ENCODE data around the gene GATAD2A.

GATAD2A gene

DNA sequence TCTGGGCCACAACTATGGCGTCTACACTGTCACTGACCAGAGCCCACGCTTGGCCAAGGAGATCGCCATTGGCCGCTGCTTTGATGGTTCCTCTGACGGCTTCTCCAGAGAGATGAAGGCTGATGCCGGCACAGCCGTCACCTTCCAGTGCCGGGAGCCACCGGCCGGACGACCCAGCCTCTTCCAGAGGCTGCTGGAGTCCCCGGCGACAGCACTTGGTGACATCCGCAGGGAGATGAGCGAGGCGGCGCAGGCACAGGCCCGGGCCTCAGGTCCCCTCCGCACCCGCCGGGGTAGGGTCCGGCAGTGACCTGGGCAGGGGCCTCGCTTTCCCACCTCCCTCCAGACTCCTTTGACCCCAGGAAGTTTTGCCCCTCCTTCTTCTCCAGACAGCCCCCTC lies 140.2 kb downstream of the GATAD2A start:
- no peak for FAIRE-seq
- DNase-seq (ENCODE audit: insufficient read length, low spot score): no peak
- no peak for TF ChIP-seq POLR2A (IDR thresholded peaks at IDR 0.05; ENCODE audit: low read depth, low read length)

DNA sequence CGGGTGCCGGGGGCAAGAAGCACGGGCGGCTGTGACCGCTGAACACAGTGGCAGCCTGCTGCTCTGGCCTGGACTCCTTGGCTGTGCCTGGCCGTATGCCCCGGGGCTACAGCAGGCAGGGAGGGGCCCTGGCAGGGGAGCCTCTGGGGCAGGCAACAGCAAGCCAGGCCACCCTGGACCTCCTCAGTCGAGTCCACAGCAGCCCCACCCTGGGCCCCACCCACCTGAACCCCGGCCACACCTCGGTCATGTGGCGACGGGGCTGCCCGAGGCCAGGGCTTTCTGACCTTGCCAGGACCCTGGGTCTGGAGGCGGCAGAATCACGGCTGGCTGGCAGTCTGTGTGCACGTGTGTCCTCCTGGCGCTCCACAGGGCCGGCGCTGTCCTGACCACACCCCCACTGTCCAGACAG lies 141.3 kb downstream of the GATAD2A start:
- no peak for DNase-seq (ENCODE audit: insufficient read length, low spot score)
- FAIRE-seq: no peak
- no peak for TF ChIP-seq POLR2A (IDR thresholded peaks at IDR 0.05; ENCODE audit: low read depth, low read length)

DNA sequence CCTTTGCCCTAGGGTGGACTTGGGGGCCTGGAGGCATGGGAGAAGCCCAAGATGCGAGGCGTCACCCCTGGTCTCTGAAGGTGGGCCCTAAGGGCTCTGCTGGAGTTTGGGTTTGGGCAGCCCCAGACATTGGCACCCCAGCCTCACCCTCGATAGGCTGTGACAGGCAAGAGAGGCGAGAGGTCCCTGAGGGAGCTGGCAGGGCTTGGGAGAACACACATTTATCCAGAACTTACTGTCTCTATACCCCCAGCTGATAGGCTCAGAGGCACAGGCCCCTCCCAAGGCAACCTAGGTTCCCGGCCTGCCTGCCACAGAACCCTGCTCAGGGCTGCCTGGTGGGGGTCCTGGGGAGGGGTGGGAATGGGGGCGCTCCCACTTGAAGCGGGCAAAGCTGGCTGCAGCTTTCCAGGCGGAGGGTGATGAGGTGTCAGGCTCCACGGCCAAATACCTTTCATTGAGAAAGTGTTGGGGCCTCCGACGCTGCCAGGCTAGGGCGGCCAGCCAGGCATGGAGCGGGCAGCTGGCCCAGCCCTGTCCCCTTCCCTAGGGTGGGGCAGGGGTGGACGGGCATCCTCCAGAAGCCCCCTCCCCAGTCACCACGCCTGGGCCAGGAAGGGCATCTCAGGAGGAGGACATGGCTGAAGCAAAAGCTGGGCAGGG lies 142.3 kb downstream of the GATAD2A start:
- FAIRE-seq (no peak), DNase-seq (ENCODE audit: insufficient read length, low spot score) (no peak)
- TF ChIP-seq POLR2A (IDR thresholded peaks at IDR 0.05; ENCODE audit: low read depth, low read length): no peak

DNA sequence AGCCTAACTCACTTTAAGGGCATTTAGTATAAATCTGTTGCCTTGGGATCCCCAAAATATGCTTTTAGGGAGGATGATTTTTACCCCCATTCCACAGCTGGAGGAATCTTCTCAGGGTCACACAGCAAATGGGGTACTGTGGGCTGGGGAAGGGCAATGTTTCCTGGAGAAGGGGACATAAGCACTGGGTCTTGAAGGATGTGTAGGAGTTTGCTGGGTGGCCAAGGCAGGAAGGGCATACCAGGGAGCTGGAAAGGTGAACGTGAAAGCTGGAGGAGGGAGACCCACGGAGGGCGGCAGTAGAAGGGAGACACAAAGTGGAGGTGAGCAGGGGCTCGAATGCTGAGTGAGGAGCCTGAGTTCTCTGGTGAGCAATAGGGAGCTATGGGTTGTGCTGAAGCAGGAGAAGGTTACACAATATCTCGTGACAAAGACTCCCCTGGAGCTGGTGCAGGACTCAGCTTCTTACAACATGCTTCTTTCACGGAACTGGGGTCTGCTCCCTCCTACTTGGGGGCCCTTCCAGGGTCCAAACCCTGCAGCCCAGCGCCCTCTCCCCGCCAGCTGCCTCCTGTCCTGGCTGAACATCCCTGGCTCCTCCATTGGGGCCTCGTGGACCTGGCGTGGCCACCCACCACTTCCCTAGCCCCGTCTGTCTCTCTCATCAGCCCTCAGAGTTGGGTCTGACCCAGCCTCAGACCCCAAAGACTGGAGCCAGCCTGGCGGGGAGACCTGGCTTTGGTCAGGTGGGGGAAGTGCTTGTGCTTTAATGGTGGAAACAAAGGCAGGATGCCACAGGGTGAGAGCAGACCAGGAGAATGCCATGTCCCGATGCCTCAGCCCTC lies 143.7 kb downstream of the GATAD2A start:
- DNase-seq (ENCODE audit: insufficient read length, low spot score): no peak
- FAIRE-seq: no peak
- TF ChIP-seq POLR2A (IDR thresholded peaks at IDR 0.05; ENCODE audit: low read depth, low read length): no peak

DNA sequence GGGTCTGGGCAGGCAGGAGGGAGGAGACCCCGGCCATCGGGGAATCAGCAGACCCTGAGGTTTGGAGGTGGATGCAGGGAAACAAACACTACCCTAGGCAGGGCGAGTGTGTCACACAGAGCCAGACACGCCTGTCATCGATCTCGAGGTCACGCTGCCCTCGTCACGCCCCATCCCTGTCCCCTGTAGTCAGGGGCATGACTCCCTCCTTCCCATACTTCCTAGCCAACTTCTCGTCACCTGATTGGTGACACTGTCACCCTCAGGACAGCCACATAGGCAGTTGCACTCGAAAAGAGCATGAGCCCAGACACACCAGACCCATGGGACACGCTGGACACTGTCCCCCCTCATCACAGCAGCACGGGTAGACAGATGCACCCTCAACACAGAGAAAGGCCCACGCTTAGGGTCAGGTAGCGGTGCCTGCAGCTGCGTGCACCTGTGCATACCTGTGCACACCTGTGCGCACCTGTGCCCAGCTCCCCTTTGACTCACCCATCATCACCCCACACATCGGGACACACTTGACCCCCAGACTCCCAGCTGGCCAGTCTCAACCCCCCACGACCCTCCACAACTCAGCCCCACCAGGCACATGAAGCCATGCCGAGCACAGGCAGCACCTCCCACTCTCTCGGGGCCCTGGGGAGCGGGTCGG lies 144.5 kb downstream of the GATAD2A start:
- no peak for DNase-seq (ENCODE audit: insufficient read length, low spot score)
- TF ChIP-seq POLR2A (IDR thresholded peaks at IDR 0.05; ENCODE audit: low read depth, low read length): no peak
- no peak for FAIRE-seq

DNA sequence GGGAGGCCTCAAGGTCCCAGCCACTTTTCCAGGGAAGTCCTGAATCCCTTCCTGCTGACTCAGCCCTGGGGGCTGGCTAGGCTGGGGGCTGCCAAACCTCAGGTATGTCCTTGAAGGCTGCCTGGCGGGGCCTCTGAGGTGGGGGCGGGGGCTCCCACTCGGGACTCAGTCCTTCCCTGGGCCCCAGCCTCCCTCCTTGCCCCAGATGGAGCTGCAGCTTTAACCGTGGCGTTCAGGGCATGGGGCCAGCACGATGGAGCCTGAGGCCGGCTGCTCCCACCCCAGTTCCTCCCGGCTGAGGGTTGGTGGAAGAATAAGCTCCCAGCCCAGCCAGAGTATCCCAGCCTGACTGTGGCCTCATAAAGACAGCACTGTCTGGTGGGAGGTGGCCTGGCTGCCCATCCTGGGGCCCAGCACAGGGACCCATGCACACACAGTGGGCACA lies 145.0 kb downstream of the GATAD2A start:
- FAIRE-seq (no peak), DNase-seq (ENCODE audit: insufficient read length, low spot score) (no peak)
- TF ChIP-seq POLR2A (IDR thresholded peaks at IDR 0.05; ENCODE audit: low read depth, low read length): no peak

DNA sequence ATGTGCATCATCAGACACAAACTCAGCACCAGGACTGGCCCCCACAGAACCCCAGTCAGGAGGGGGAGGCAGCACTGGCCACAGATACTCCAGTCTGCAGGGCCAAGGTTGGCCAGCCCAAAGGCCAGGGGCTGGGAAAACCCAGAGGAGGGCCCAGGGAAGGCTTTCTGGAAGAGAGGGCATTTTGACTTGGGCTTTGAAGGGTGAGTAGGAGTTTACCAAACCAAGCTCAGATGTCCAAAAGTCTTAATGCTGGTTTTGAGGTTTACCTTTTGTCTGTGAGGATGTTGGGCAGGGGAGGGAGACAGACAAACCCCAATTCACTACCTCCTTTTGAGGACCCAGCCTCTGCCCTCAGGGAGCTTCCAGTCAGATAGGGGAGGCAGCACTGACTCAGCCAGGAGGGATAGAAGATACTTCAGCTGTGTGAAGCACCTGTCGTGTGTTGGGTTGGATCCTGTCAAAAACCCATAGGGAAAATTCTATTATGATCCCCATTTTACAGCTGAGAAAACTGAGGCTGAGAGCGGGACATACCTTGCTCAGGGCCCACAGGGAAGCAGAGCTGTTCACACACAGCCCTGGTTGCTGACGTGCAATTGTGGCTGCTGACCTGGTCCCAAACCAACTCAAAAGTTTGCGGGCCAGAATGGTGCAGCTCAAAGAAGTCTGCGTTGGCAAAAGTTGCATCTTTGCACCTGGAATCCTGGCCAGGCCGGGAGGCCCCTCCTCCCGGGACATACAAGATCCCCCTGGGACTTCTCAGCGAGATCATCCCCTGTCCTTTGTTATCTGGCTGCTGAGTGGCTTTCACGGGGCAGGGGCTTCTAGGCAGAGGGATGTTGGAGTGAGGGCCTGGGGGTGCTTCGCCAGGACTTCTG lies 145.7 kb downstream of the GATAD2A start:
- FAIRE-seq (no peak), DNase-seq (ENCODE audit: insufficient read length, low spot score) (no peak)
- TF ChIP-seq POLR2A (IDR thresholded peaks at IDR 0.05; ENCODE audit: low read depth, low read length): no peak

DNA sequence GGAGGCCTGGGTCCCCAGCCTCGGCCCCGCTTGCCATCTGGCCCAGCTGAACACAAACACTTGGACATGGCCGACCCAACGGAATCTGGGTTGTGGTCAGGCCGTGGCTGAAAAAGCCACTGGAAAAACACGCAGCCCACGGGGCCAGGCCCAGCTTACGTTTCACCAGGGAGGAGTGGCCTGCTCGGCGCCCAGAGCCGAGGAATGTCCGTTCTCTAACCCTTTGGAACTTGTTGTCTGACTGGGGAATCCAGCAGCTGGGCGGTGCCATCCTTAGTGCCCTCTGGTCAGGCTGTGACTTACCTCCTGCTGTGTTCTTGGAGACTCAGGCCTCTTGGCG lies 146.3 kb downstream of the GATAD2A start:
- no peak for TF ChIP-seq POLR2A (IDR thresholded peaks at IDR 0.05; ENCODE audit: low read depth, low read length)
- FAIRE-seq: no peak
- DNase-seq (ENCODE audit: insufficient read length, low spot score): no peak

DNA sequence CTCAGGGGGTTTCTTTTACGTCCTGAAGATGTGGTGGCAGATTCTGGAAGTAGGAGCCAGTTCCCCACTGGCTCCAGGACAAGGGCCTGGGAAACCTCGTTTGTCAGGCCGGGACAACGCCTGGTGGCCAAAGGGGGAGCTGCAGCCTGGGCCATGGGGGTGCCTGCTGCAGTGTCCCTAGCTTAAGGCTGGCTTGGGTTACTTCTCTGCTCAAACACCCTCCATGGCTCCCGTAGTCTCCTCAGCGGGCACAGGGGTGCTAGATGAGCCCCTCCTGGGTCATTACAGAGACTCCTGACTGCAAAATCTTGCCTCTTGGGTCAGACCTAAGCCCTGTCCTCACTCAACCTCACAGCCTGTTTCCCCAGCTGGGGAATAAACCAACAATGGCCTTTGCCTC lies 147.3 kb downstream of the GATAD2A start:
- no peak for TF ChIP-seq POLR2A (IDR thresholded peaks at IDR 0.05; ENCODE audit: low read depth, low read length)
- DNase-seq (ENCODE audit: insufficient read length, low spot score) (peak; percentile 81), FAIRE-seq (no peak)

DNA sequence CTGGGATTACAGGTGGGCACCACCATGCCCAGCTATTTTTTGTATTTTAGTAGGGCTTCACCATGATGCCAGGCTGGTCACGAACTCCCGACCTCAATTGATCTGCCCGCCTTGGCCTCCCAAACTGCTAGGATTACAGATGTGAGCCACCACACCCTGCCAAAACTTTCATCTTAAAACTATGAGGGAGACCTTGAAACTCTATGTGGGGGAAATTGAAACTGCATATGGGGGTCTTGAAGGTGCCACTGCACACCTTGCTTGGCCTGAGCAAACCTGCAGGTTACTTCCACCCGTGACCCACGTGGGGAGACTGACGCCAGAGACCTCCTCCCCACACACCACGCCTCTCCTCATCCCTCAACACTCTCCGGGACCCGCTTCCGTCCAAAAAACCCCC lies 148.2 kb downstream of the GATAD2A start:
- no peak for FAIRE-seq
- TF ChIP-seq POLR2A (IDR thresholded peaks at IDR 0.05; ENCODE audit: low read depth, low read length): no peak
- no peak for DNase-seq (ENCODE audit: insufficient read length, low spot score)

DNA sequence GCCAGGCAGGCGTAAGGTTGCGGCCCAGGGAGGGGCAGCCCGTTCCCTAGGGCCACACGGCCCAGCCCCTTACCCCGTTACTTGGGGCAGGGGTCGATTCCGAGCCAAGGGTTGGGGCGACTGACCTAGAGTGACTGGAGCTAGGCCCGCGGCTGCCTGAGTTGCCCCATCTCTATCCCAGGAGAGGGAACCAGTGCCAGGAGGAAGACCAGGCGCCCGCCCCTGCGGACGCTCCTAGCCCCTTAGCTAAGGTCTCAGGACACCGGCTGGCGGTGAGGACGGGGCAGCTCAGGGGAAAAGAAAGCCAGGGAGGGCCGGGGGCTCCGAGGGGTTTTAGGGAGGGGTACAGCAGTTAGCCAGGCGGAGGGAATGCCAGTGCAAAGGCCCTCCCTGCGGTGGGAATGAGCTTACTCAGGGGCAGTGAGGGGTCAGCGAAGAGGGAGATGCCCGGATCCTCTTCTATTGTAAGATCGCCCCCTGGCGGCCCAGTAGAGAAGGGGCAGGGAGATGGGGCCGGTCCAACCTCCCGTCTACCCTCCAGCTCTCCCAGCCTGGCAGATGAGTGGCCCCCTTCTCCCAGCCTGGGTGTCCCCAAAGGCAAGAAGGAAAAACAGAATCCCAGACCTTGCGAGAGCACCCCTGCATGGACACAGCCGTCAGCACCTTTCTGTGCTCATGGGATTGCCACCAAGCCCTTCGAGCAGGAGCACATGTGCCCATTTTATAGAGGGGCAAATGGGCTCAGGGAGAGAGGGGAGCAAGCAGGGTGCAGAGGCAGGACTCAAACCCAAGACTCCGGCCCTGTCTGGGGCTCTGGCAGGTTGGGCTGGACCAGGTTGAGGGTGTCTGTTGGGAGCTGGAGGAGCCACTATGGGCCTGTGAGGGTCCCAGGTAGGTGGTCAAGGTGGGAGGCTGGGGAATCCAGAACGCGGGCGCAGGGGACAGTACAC lies 148.9 kb downstream of the GATAD2A start:
- FAIRE-seq: no peak
- no peak for DNase-seq (ENCODE audit: insufficient read length, low spot score)
- TF ChIP-seq POLR2A (IDR thresholded peaks at IDR 0.05; ENCODE audit: low read depth, low read length): no peak

DNA sequence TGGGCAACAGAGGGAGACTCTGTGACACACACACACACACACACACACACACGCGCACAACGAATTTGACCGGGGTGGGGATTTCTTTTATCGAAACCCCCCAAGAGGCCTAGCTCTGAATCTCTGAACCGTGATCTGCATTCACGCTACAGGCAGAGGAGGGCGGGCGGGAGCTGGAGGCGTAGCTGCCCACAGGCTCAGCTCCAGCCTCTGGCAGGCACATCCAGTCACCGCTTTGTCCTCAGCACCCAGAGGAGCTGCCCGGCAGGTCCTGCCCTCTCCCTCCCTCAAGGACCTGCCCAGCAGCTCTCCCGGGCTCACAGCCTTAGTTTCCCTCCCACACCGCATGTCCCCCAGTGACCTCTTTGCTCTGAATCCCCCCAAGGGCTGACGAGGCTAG lies 152.6 kb downstream of the GATAD2A start:
- DNase-seq (ENCODE audit: insufficient read length, low spot score) (no peak), FAIRE-seq (no peak)
- TF ChIP-seq POLR2A (IDR thresholded peaks at IDR 0.05; ENCODE audit: low read depth, low read length): no peak
